Naive thymus-derived CD8-positive, alpha-beta T cell (primary cell): ENCODE measurements around the gene SLC2A4. TPM values are rescaled to one million over a fixed set of nuclear protein-coding genes. Genes with fewer than 3 reads are reported as not detected.

Experiments used
- ATAC-seq, 2 donors: fragments of 150-1000 bp; cut with Tn5 transposase in 1 of 2; sonication (Bioruptor Pico), chemical (Tn5 transposase) in 1 of 2; 1 replicate in 1 of 2; 2 replicates in 1 of 2; pipeline ENCODE4 v1.10.0; 2021; ENCODE audit warnings: mild to moderate bottlenecking in 2 of 2, moderate library complexity in 2 of 2
- POLR2A ChIA-PET: fragments of 350-600 bp; sonication (Branson Sonifier 250); formaldehyde crosslinking; loops from one replicate; lab custom pipeline; 2021; ENCODE audit warnings: antibody characterized with exemption; lab: Charles Lee
- DNase-seq, 10 donors: peaks; one replicate each; pipeline versions ENCODE4 v3.0.0 to v3.0.0-alpha.2; 2020 to 2022
- H3K27ac Mint-ChIP-seq, 10 donors: one replicate each; pipeline ENCODE4 v1.8.0; 2020 to 2022; ENCODE audit warnings: mild to moderate bottlenecking in 10 of 10, mixed read lengths in 10 of 10, moderate library complexity in 4 of 10, inconsistent platforms in 1 of 10
- H3K27me3 Mint-ChIP-seq, 5 donors: one replicate each; pipeline ENCODE4 v1.8.0; 2021 to 2022; ENCODE audit warnings: mixed read lengths in 5 of 5
- H3K36me3 Mint-ChIP-seq, 3 donors: one replicate each; pipeline ENCODE4 v1.8.0; 2020 to 2022; ENCODE audit warnings: mixed read lengths in 3 of 3, mild to moderate bottlenecking in 2 of 3, inconsistent platforms in 1 of 3
- H3K4me1 Mint-ChIP-seq, 4 donors: one replicate each; pipeline ENCODE4 v1.8.0; 2021 to 2022; ENCODE audit warnings: mixed read lengths in 4 of 4
- H3K4me3 Mint-ChIP-seq, 10 donors: one replicate each; pipeline ENCODE4 v1.8.0; 2020 to 2022; ENCODE audit warnings: mild to moderate bottlenecking in 10 of 10, mixed read lengths in 10 of 10, moderate library complexity in 6 of 10, inconsistent platforms in 1 of 10
- H3K9me3 Mint-ChIP-seq, 9 donors: one replicate each; pipeline ENCODE4 v1.8.0; 2020 to 2022; ENCODE audit warnings: mixed read lengths in 9 of 9, mild to moderate bottlenecking in 3 of 9, inconsistent platforms in 1 of 9, moderate library complexity in 1 of 9
- polyA plus RNA-seq, 3 donors: library from polyadenylated mRNA; unstranded; fragments of 300-500 nt; fragmentation: Illumina TruSeq; gene quantifications; one replicate each; pipeline ENCODE4 v1.2.3, GENCODE V29; 2021
- total RNA-seq, 8 experiments: library from RNA in 2 of 8; stranded (reverse) in 2 of 8; gene quantifications; one replicate each; pipeline ENCODE4 v1.2.3 and lab custom pipeline; 2021 to 2026

Gene SLC2A4
- total and polyA plus RNA-seq, 5 experiments from 2014 or later: not detected

- Mint-ChIP-seq H3K4me3 (peak overlapping the region; percentile 56 to 86 (median 68)), H3K27me3 (peaks cover 0 to 16% (median 4%) of the 10 kb centered on the region in 5 donors), H3K4me1 (peaks cover 10 to 24% (median 20%) of the 10 kb centered on the region in 4 donors), H3K9me3 (no peaks in the 10 kb centered on the region), H3K27ac (peak overlapping the region in 4 of 10 donors; percentile 2 to 63 (median 52)), H3K36me3 (no peaks in the 10 kb centered on the region)
- ATAC-seq: peak; percentile 16 to 41
- POLR2A ChIA-PET: interaction anchor here (0.9 to 1.3 kb wide), 4 partner anchors 9 to 55 kb away, joined by 4 to 6 read pairs (median 6); partner anchors contain the start of genes GABARAP and PHF23
- peak in 4 of 10 donors; percentile 21 to 70 (median 34) for DNase-seq
Measured at GRCh38 chr17:7293816-7294613, 12.5 kb downstream of the SLC2A4 start.

DNA sequence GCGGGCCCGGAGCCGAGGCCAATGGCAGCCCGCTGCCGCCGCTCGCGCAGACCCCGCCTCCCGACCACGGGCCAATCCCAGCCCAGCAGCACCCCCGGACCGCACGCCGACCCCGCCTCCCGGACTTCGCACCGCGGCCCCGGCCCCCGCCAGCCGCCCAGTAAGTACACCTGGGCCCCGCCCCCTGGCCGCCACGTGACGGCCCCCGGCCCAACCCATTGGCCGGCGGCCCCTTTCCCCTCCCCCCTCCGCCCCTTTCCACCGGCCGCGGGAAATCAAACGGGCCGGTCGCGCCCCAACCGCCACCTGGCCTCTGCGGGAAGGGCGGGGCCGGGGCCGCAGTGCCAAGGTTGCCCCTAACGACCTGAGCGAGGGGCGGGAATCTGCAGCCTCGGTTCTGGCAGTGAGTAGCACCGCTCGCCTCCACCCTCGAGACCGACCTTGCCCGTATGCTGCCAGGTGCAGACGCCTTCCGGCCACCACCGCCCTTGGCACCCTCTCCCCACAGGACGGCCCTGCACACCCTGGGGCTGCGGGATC lies 13.2 kb downstream of the SLC2A4 start, which contains the start of gene YBX2:
YBX2 (minus strand) TSS at position 26 of the 540 bp plus-strand sequence. CDS start 139 bp downstream, outside the sequence.
- peak; percentile 59 to 84 (median 62) for DNase-seq
- Mint-ChIP-seq H3K36me3 (no peaks in the 10 kb centered on the region), H3K27ac (peak within 1 kb of the TSS in 6 of 10 donors; percentile 51 to 87 (median 63)), H3K4me1 (peaks cover 10 to 24% (median 20%) of the 10 kb centered on the region in 4 donors), H3K27me3 (peaks cover 0 to 17% (median 4%) of the 10 kb centered on the region in 5 donors), H3K4me3 (peak within 1 kb of the TSS; percentile 75 to 96 (median 86)), H3K9me3 (no peaks in the 10 kb centered on the region)
- peak; percentile 76 for ATAC-seq
- POLR2A ChIA-PET: no interaction called here

DNA sequence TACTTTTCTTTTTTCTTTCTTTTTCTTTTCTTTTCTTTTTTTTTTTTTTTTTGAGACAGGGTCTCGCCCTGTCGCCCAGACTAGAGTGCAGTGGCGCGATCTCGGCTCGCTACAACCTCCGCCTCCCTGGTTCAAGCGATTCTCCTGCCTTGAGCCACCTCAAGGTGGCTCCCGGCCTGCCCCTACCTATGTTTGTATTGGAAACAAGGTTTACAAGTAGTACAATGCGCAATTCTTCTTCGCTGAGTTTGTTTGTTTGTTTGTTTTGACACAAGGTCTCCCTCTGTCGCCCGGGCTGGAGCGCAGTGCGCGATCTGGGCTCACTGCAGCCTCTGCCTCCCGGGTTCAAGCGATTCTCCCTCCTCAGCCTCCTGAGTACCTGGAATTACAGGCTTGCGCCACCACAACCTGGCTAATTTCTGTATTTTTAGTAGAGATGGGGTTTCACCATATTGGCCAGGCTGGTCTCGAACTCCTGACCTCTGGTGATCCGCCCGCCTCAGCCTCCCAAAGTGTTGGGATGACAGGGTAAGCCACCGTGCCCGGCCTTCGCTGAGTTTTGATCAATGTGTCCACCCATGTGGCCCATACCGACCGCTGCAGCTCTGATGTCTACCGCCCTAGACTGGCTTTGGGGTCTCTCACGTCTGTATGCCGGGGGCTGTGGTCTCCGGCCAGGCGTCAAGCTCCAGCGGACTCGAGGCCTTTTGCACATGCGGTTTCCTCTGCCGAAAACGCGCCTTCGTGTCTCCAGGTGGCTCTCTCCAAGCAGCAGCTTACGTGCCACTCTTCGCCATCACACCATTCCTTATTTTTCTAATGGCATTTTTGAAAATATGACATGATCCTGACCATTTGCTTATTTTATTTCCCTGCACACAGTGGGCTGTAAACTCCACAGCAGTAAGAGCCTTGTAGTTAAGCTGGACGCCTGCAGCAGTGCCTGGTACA lies 14.0 kb downstream of the SLC2A4 start:
- Mint-ChIP-seq H3K4me3 (peak overlapping the region; percentile 75 to 96 (median 86)), H3K9me3 (no peaks in the 10 kb centered on the region), H3K27me3 (peaks cover 0 to 19% (median 7%) of the 10 kb centered on the region in 5 donors), H3K27ac (peak overlapping the region in 4 of 10 donors; percentile 54 to 87 (median 68)), H3K4me1 (peaks cover 10 to 24% (median 20%) of the 10 kb centered on the region in 4 donors), H3K36me3 (no peaks in the 10 kb centered on the region)
- DNase-seq (no peak), ATAC-seq (peak; percentile 10 to 24)
- POLR2A ChIA-PET: interaction anchor here (0.6 to 2.0 kb wide), 14 partner anchors 8 to 250 kb away, joined by 3 to 12 read pairs (median 6); partner anchors contain the start of genes ACAP1, NEURL4 and SLC2A4

- peaks cover 10 to 24% (median 20%) of the 10 kb centered on the region in 4 donors for H3K4me1 Mint-ChIP-seq
Measured at GRCh38 chr17:7296189-7296861, 14.8 kb downstream of the SLC2A4 start.

GRCh38 chr17:7304179-7304578 lies 22.7 kb downstream of the SLC2A4 start:
- Mint-ChIP-seq H3K9me3 (no peaks in the 10 kb centered on the region), H3K4me1 (peaks cover 5 to 14% (median 9%) of the 10 kb centered on the region in 4 donors), H3K36me3 (peaks cover 2 to 8% (median 6%) of the 10 kb centered on the region in 3 donors), H3K4me3 (peak overlapping the region in 1 of 10 donors; percentile 28), H3K27me3 (peaks cover 0 to 4% (median 3%) of the 10 kb centered on the region in 5 donors), H3K27ac (peak overlapping the region in 2 of 10 donors; percentile 13 to 57)
- no peak for DNase-seq
- POLR2A ChIA-PET: no interaction called here
- no peak for ATAC-seq

More at GRCh38 chr17:7296189-7296861, 14.8 kb downstream of the SLC2A4 start:
- Mint-ChIP-seq H3K4me3 (peak overlapping the region; percentile 16 to 96 (median 83)), H3K9me3 (no peaks in the 10 kb centered on the region), H3K36me3 (no peaks in the 10 kb centered on the region), H3K27ac (peak overlapping the region in 2 of 10 donors; percentile 46 to 67), H3K27me3 (peaks cover 0 to 19% (median 7%) of the 10 kb centered on the region in 5 donors)
- POLR2A ChIA-PET: interaction anchor here (0.6 to 2.0 kb wide), 17 partner anchors 9 to 250 kb away, joined by 3 to 12 read pairs (median 6); partner anchors contain the start of genes ACAP1, NEURL4 and SLC2A4
- ATAC-seq (peak; percentile 11 to 21), DNase-seq (peak; percentile 30 to 74 (median 58))

- H3K4me3 Mint-ChIP-seq: peak within 1 kb of the TSS; percentile 90 to 99 (median 96)
Measured at GRCh38 chr17:7306911-7307685, 25.6 kb downstream of the SLC2A4 start, which contains the start of gene EIF5A. TSS of gene EIF5A (plus strand) at chr17:7307628. CDS start at chr17:7309636, 2,008 bp downstream.

GRCh38 chr17:7307686-7308624 lies 26.4 kb downstream of the SLC2A4 start:
- DNase-seq (peak in 9 of 10 donors; percentile 41 to 81 (median 62)), ATAC-seq (peak; percentile 2 to 4)
- peak overlapping the region; percentile 90 to 99 (median 96) for H3K4me3 Mint-ChIP-seq
- H3K27ac Mint-ChIP-seq: peak overlapping the region; percentile 96 to 100 (median 99)
- H3K27me3 Mint-ChIP-seq: peaks cover 0 to 4% (median 0%) of the 10 kb centered on the region in 5 donors
- POLR2A ChIA-PET: interaction anchor here (0.6 to 14.2 kb wide), 18 partner anchors 12 to 378 kb away, joined by 3 to 168 read pairs (median 4); partner anchors contain the start of genes ACAP1, NEURL4, PHF23 and PLSCR3
- no peaks in the 10 kb centered on the region for H3K9me3 Mint-ChIP-seq
- peaks cover 25 to 49% (median 45%) of the 10 kb centered on the region in 4 donors for H3K4me1 Mint-ChIP-seq
- peaks cover 17 to 45% (median 24%) of the 10 kb centered on the region in 3 donors for H3K36me3 Mint-ChIP-seq

More at GRCh38 chr17:7306911-7307685, 25.6 kb downstream of the SLC2A4 start, which contains the start of gene EIF5A:
- POLR2A ChIA-PET: interaction anchor here (0.7 to 14.2 kb wide), 4 partner anchors 8 to 852 kb away, joined by 4 to 168 read pairs (median 10); partner anchors contain the start of genes ACAP1, GPS2 and NEURL4
- H3K9me3 Mint-ChIP-seq: no peaks in the 10 kb centered on the region
- H3K27ac Mint-ChIP-seq: peak within 1 kb of the TSS; percentile 96 to 100 (median 99)
- H3K36me3 Mint-ChIP-seq: peaks cover 17 to 36% (median 24%) of the 10 kb centered on the region in 3 donors
- H3K27me3 Mint-ChIP-seq: peaks cover 0 to 4% (median 0%) of the 10 kb centered on the region in 5 donors
- peaks cover 23 to 40% (median 37%) of the 10 kb centered on the region in 4 donors for H3K4me1 Mint-ChIP-seq
- DNase-seq: peak; percentile 98 to 100 (median 100)
- ATAC-seq: peak; percentile 68 to 70

- H3K27me3 Mint-ChIP-seq: peaks cover 0 to 4% (median 0%) of the 10 kb centered on the region in 5 donors
- ATAC-seq (peak; percentile 26 to 40), DNase-seq (peak; percentile 64 to 95 (median 90))
- H3K9me3 Mint-ChIP-seq: no peaks in the 10 kb centered on the region
- peaks cover 17 to 54% (median 27%) of the 10 kb centered on the region in 3 donors for H3K36me3 Mint-ChIP-seq
- H3K27ac Mint-ChIP-seq: peak overlapping the region; percentile 95 to 100 (median 99)
- peak overlapping the region; percentile 90 to 99 (median 96) for H3K4me3 Mint-ChIP-seq
- H3K4me1 Mint-ChIP-seq: peaks cover 26 to 57% (median 54%) of the 10 kb centered on the region in 4 donors
- POLR2A ChIA-PET: interaction anchor here (0.6 to 14.2 kb wide), 23 partner anchors 9 to 377 kb away, joined by 3 to 168 read pairs (median 4); partner anchors contain the start of genes ACAP1, NEURL4, PHF23 and PLSCR3
Measured at GRCh38 chr17:7308625-7309433, 27.3 kb downstream of the SLC2A4 start.
